ENCODE measurements around the gene GPRIN2.

GPRIN2 gene

GRCh38 chr10:46560952-46561351 lies 4.5 kb upstream of the GPRIN2 start:
- no peak for TF ChIP-seq GABPA (IDR thresholded peaks at IDR 0.05; ENCODE audit: low read depth)
- TF ChIP-seq SPI1 (IDR thresholded peaks at IDR 0.05; ENCODE audit: borderline replicate concordance, low read depth), result no peak
- TF ChIP-seq CTCF (IDR thresholded peaks at IDR 0.05; ENCODE audit: insufficient read depth, low read length), result no peak
- TF ChIP-seq REST (IDR thresholded peaks at IDR 0.05; ENCODE audit: insufficient replicate concordance, low read depth), result no peak
- TF ChIP-seq POLR2AphosphoS5 (IDR thresholded peaks at IDR 0.05; ENCODE audit: low read depth), result no peak
- H3K27ac ChIP-seq (replicated peaks), result no peak overlapping the region

GRCh38 chr10:46560381-46560780 lies 3.9 kb upstream of the GPRIN2 start:
- Histone ChIP-seq H3K27ac (replicated peaks) (no peak overlapping the region), H3K4me3 (replicated peaks; ENCODE audit: insufficient read depth, low read length) (no peak overlapping the region), H3K27me3 (ENCODE audit: insufficient read depth, poor library complexity, severe bottlenecking) (peaks cover 46% of the 10 kb centered on the region)
- TF ChIP-seq SPI1 (IDR thresholded peaks at IDR 0.05; ENCODE audit: borderline replicate concordance, low read depth), result no peak
- no peak for DNase-seq (ENCODE audit: low read depth in 1 of 2, low spot score in 1 of 2)

More at GRCh38 chr10:46560952-46561351, 4.5 kb upstream of the GPRIN2 start:
- peak in 1 of 2 experiments; percentile 1 for DNase-seq (ENCODE audit: low read depth in 1 of 2, low spot score in 1 of 2)
- Histone ChIP-seq H3K27me3 (ENCODE audit: insufficient read depth, poor library complexity, severe bottlenecking) (peaks cover 40% of the 10 kb centered on the region), H3K4me3 (replicated peaks; ENCODE audit: insufficient read depth, low read length) (no peak overlapping the region)

GRCh38 chr10:46559231-46559671 lies 2.8 kb upstream of the GPRIN2 start:
- TF ChIP-seq CTCF (IDR thresholded peaks at IDR 0.05; ENCODE audit: insufficient read depth, low read length) (no peak), GABPA (IDR thresholded peaks at IDR 0.05; ENCODE audit: low read depth) (no peak), REST (IDR thresholded peaks at IDR 0.05; ENCODE audit: insufficient replicate concordance, low read depth) (no peak), POLR2AphosphoS5 (IDR thresholded peaks at IDR 0.05; ENCODE audit: low read depth) (no peak), SPI1 (IDR thresholded peaks at IDR 0.05; ENCODE audit: borderline replicate concordance, low read depth) (no peak)
- peaks cover 56% of the 10 kb centered on the region for H3K27me3 ChIP-seq (ENCODE audit: insufficient read depth, poor library complexity, severe bottlenecking)
- DNase-seq (ENCODE audit: low read depth in 1 of 2, low spot score in 1 of 2), result peak in 1 of 2 experiments; percentile 1
- no peak overlapping the region for H3K27ac ChIP-seq (replicated peaks)
- no peak overlapping the region for H3K4me3 ChIP-seq (replicated peaks; ENCODE audit: insufficient read depth, low read length)

GRCh38 chr10:46558392-46559185 lies 2.1 kb upstream of the GPRIN2 start:
- Histone ChIP-seq H3K4me3 (replicated peaks; ENCODE audit: insufficient read depth, low read length) (no peak overlapping the region), H3K27me3 (ENCODE audit: insufficient read depth, poor library complexity, severe bottlenecking) (peaks cover 63% of the 10 kb centered on the region), H3K27ac (replicated peaks) (no peak overlapping the region)
- DNase-seq (ENCODE audit: low read depth in 1 of 2, low spot score in 1 of 2), result peak in 1 of 2 experiments; percentile 1
- TF ChIP-seq POLR2AphosphoS5 (IDR thresholded peaks at IDR 0.05; ENCODE audit: low read depth) (no peak), CTCF (IDR thresholded peaks at IDR 0.05; ENCODE audit: insufficient read depth, low read length) (no peak), SPI1 (IDR thresholded peaks at IDR 0.05; ENCODE audit: borderline replicate concordance, low read depth) (no peak), REST (IDR thresholded peaks at IDR 0.05; ENCODE audit: insufficient replicate concordance, low read depth) (no peak), GABPA (IDR thresholded peaks at IDR 0.05; ENCODE audit: low read depth) (no peak)

Data from HL-60 (cell line).